ENCODE results near the gene ORC2.
"Not testable (repeated sequence)": the region's sequence is repeated elsewhere in the genome, so short reads cannot be mapped to it uniquely, and the experiment has no call there.

Gene ORC2

DNA sequence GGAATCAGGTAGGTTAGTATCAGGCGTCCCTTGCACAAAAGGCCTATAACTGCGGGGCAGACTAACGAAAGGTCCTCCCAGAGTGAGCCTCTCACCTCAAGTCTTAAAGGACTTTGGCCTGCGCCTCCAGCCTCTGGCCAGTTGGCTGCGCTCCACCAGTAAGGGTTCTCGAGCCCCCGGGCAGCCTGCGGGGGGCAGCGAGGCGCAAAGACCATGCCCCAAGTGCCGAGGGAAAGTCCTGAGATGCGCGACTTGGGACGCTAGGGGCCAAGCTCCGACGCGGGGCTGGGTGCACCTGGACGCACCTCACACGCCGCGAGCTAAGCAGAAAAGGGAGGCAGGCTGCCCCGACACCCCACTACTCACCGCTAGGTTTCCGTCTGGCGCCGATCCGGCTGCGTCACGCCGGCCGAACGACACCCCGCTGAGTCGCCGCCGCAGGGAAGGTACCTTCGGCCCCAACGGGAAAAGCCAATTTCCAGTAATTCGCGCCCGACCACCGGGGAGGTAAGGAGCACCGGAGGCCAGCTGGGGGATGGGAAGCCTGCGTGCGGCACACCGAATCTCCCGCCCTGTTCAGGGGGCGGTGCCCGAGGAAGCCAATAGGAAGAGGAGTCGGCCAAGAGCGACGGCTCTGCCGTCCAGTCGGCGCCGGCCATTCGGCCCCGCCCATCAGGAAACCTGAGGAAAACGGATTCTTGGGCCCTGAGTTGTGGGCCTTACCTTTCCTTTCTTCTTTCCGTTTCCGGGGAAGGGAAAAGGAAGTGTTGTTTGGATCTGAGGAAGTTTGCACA, at the start of gene ORC2:
ORC2 (minus strand) TSS at position 537 of the 794 bp plus-strand sequence. CDS start 5,537 bp downstream, outside the sequence.
- peak; percentile 85 for DNase-seq (ENCODE audit: low read depth)

DNA sequence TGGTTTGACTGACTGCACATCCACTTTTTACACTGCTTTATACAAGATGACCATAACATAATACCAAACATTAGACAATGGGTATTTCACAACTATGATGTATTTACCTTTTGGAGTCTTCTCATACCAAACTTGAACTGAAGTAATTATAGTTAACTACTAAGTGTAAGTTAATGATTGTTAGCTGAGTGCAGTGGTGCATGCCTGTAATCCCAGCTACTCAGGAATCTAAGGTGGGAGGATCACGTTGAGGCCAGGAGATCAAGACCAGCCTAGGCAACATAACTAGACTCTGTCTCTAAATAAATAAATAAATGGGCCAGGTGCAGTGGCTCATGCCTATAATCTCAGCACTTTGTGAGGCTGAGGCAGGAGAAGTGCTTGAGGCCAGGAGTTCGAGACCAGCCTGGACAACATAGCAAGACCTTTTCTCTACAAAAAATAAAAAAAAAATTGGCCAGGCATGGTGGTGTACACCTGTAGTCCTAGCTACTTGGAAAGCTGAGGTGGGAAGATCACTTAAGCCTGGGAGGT, 44.9 kb upstream of the ORC2 start:
- DNase-seq (ENCODE audit: low read depth), result no peak

DNA sequence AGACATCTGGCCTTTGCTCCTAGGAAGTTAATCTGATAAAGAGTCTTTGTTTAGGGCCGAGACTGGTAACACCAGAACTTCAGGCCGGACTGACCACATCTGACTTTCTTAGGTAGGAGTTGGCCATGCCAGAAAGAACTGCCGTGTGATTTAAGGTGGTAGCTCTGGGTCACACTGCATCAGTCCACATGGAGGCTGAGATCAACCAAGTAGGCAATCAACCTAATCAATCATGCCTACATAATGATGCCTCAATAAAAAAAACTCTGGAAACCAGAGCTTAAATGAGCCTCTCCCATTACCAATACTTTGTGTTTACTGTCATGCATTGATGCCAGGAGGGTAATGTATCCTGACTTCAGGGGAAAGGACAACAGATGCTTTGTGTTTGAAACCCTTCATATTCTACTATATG, 44.1 kb upstream of the ORC2 start:
- DNase-seq (ENCODE audit: low read depth), result no peak

DNA sequence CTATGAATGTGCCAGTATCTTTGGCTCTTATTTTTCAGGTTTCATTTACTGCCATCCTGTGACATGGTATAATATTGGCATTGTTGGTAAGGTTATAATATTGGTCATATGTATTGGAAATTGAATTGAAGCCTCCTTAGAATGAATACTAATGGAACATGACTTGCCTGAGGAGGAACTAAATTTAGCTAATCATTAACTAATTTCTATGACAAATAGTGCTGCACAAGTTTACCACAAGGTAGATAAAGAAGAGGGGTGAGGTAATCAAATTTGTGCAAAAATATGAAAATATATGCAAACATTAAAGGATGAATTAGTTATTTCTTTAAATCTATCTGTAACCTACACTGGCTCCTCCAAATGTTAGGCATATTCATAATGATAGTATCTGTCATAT, 43.2 kb upstream of the ORC2 start:
- DNase-seq (ENCODE audit: low read depth), result no peak

DNA sequence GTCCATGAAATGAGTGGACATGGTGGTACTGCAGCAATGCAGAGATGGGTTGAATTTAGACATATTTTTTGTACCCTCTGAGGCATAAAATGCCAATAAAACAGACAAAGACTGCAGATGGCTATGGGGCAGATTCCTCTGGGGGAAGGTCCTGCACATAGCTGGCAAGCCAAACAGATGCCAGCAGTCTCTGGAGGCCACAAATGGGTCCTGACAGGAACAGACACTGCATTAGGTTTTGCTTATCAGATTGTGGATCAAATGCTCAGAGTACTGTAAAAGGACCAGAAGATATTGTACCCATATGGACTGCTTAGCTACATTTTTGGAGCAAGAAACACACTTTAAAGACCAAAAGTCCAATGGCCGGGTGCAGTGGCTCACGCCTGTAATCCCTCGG, 40.9 kb upstream of the ORC2 start:
- no peak for DNase-seq (ENCODE audit: low read depth)

DNA sequence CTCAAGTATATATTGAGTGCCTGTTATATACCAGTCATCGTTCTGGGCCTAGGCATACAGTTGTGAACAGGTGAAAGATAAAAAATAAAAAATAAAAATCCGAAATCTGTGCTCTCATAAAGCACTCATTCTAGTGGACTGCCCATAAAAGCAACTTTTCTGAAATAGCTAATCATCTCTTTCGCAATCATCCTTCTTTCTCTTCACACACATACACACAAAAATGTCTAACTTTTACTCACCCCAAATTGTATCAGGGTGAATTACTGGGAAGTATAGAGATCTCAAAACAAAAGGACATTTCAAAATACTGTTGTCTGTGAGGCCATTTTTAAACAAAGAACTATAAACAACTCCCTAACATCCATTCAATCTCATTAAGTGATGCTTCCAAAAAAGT, 29.6 kb upstream of the ORC2 start:
- DNase-seq (ENCODE audit: low read depth), result no peak

DNA sequence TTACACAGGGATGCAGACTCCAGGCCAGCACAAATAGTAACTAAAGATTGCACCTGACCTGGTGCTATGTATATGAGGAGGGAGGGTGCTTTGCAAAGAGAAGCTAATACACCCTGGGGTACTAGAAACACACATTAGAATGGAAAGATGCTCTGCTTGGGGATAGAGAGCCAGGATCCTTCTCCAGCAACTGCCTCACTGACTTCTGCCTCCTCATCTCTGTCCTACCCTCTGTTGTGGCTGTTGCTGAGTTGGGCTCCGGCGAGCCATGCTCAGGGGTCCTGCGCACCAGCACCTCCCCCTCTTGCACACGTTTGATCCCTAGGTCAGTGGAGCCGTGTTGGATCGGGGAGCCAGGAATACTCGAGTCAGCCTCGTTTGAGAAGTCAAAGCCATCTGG, 23.7 kb upstream of the ORC2 start:
- no peak for DNase-seq (ENCODE audit: low read depth)

DNA sequence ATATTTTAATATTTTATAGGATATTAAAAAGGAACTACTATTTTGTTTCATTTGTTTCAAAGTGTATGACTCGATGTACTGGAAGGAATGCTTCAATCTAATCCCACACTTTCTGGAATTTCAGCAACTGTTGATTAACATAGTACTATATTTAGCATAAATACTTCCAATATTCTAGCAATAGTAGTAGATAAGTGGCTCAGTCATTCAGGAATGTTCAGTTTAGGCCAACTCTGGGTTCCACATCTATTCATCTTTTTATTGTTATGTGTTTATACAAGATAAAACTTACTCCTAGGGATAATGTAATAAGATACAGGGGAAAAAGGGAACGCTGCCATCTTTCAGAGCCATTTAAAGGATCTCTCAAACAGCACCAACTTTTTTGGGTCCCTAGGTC, 22.3 kb upstream of the ORC2 start:
- DNase-seq (ENCODE audit: low read depth), result no peak

DNA sequence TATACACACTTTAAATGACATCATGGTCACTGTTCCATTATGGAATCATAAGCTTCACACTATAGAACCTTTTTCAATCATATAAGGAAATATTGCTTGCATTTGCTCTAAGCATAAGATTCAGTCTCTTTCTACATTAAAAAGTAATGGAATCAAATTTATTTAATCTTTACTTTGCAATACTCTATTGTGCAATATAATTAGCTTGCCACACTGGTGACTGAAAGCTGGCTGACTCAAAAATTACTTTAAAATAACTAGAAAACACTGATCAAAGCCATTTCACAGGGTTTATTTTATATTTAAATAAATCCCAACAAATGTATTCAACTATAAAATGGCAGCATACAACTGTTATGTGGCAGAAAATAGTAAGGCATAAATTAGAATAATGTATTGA, 13.2 kb upstream of the ORC2 start:
- no peak for DNase-seq (ENCODE audit: low read depth)

DNA sequence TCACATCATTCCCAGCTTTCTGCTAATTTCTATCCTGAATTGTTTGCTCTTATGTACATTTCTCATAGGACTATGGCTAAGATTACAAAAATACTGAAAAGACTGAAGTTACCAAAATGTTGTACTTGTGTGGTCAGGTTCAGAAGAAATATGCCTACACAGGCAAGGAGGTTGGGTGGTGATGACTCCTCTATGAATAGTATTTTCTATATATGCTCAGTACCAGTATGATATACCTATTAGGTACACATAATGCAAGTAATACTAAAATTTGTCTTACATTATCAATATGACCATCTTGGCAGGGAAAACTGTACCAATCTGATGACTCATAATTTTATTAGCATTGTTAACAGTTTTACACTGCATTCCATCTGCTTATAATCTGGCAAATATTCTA, 12.2 kb upstream of the ORC2 start:
- no peak for DNase-seq (ENCODE audit: low read depth)

DNA sequence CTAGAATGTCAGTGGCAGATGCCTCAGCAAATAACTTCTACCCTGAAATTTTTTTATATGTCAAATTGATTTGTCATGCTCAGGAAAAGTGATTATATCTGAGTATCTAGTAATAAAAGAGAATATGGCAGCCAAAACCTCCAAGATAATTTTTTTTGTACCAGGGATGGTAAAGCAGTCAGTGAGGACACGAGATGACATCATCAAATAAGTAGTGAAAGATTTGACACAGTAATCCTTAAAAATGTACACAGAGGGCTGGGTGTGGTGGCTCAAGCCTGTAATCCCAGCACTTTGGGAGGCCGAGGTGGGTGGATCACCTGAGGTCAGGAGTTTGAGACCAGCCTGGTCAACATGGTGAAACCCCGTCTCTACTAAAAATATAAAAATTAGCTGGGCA, 6.6 kb upstream of the ORC2 start:
- DNase-seq (ENCODE audit: low read depth), result not testable (repeated sequence)

DNA sequence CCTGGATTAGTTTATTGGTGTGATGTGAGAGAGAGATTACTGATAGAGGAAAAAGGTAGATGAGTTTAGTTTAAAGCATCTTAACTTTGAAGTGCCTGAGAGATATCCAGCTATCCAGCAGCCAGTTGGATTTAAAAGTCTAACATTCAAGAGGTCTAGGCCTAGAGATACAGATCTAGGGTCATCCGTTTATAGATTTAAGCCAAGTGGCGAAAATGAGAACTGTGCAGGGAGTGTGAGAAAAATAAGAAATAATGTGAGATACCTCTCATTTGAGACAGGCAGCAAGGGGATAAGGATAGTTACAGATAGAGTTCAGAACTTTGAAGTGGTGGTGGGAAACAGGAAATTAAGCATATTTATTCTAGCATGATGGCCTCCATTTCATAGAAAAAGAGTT, 5.3 kb upstream of the ORC2 start:
- DNase-seq (ENCODE audit: low read depth), result no peak

DNA sequence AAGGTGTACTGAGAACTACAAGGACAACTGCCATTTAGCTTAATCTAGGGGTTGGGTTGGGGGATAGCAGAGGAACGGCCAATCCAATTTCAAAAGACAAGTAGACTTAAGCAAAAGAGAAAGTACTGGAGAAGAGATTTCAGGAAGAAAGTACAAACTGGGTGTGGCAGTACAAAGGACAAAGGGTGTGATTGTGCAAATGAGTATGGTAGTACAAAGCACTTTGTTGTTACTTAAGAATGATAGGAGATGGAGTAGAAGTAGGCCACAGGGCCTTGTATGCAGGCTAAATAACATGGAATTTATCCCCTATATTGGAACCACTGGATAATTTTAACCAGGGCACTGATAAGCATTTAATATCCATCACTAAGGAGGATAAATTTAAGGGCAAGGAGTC, 4.7 kb upstream of the ORC2 start:
- no peak for DNase-seq (ENCODE audit: low read depth)

DNA sequence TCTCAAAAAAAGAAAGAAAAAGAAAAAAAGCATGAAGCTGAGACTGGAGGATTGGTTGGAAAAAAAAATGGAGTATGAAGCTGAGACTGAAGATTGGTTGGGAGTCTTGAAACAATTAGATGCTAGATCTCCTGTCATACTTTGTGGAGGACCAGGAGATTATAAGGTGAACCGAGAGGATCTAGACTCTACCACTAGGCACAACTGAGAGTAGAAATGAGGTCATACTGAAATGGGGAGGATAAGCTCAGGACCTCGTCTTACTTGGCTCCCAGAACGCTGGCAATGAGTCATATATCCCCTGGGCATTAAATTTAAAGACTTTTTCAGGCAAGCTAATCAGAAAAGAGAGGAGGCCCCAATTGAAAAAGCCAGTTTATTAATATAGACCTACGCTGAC, 3.3 kb upstream of the ORC2 start:
- DNase-seq (ENCODE audit: low read depth), result no peak

DNA sequence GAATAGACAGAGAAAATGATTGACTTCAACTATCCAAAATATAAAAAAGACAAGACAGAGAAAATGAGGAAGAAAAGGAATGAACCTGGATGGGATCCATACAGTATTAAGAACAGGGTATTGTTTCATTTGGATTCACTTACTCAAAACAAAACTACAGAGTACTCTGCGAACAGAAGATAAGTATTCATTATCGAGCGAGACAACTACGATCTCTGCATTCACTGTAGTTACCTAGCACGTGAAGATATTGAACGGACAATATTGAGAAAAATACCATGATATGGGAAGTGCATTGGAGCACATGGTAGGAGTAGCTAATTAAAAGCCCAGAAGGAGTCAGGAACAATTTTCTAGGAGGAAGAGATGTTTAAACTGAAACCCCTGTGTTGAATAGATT, 1.0 kb upstream of the ORC2 start:
- no peak for DNase-seq (ENCODE audit: low read depth)

DNA sequence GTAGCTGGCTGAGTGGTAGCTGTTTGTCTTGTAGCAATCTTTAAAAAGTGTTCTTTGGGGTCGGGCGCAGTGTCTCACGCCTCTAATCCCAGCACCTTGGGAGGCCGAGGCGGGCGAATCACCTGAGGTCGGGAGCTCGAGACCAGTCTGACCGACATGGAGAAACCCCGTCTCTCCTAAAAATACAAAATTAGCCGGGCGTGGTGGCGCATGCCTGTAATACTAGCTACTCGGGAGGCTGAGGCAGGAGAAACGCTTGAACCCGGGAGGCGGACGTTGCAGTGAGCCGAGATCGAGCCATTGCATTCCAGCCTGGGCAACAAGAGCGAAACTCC, 425 bp upstream of the ORC2 start:
- DNase-seq (ENCODE audit: low read depth), result not testable (repeated sequence)

DNA sequence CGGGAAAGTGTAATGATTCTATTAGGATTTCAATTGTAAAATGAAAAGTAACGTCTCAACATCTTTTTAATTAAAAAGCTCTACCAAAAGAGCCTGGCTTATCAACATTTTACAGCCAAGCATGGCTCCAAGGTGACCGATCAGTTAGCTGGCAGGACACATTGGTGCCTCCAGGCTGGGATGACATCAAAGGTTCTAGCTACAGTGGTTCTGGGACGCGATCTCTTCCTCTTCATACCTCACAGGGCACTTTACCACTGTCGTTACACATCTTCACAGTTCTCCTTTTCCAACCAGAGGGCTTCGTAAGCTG, 693 bp downstream of the ORC2 start:
- no peak for DNase-seq (ENCODE audit: low read depth)

DNA sequence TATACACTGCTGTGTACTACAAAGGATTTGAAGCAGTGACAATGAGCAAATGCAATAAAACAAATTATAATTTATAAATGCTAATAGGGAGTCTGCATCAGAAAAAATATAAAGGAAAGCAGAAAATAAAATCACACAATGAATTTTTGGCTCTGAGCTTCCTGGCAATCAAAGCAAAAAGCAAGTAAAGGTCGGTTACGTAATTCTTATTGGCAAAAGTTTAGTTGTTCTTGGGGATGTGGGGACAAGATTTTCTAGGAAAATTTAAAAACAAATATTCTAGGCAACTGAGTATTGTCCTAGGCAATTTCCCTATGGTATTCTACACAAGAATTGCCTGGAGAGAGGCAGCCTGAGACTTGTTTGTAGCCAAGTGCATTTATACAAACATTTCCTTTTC, 1.8 kb downstream of the ORC2 start:
- no peak for DNase-seq (ENCODE audit: low read depth)

DNA sequence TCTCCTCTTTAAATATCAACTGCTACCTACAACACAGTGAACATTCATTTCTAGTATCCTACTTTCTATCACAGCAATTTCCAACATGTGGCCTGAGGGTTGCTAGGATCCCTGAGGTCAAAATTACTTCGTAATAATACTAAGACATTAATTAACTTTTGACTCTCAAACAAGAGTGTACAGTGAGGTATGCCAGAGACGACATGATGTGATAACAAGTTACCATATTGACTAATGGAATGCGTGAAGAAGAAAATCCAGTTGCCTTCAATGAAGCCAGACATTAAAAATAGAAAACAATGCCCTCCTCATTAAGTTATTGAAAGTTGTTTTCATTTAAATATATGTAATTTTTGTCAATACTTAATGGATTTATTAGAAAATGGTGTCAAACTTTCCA, 13.1 kb downstream of the ORC2 start:
- no peak for DNase-seq (ENCODE audit: low read depth)

DNA sequence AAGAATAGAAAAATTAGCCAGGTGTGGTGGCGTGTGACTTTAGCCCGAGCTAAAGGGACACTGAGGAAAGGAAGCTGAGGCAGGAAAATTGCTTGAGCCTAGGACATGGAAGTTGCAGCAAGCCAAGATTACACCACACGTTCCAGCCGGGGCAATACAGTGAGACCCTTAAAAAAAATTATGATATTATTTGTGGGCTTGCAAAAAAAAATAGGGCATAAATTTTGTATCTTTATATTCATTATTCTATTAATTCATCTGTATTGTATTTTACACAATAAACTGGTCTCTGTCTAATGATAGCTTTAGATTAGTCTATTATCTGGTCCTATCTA, 18.1 kb downstream of the ORC2 start:
- DNase-seq (ENCODE audit: low read depth), result no peak

DNA sequence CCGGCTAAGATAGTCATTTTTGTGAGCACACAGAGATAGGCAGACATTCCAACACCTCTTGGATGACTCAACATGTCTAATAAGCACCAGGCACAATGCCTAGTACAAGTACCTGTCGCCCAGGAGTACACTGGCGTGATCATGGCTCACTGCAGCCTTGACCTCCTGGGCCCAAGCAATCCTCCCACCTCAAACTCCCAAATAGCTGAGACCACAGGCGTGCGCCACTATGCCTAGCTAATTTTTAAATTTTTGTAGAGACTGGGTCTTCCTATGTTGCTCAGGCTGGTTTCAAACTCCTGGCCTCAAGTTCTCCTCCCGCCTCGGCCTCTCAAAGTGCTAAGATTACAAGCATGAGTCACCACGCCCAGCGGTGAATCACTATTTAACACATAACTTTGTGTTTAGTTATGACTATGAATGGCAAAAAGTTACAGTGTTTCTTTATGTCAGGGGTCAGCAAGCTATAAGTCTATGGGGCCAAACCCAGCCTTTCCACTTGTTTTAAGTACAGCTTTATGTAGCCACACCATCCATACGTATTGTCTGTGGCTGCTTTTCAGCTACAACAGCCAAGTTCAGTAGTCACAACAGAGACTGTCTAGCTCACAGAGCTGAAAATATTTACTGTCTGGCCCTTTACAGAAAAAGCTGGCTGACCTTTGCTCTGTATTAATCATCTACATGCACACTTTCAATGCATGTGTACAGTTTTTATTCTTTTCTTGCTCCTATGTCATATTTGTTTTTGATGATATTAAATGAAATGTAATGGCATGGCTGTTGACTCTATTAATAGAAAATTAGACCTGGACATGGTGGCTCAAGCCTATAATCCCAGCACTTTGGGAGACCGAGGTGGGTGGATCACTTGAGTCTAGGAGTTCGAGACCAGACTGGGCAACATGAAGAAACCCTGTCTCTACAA, 18.7 kb downstream of the ORC2 start:
- DNase-seq (ENCODE audit: low read depth), result peak; percentile 52

DNA sequence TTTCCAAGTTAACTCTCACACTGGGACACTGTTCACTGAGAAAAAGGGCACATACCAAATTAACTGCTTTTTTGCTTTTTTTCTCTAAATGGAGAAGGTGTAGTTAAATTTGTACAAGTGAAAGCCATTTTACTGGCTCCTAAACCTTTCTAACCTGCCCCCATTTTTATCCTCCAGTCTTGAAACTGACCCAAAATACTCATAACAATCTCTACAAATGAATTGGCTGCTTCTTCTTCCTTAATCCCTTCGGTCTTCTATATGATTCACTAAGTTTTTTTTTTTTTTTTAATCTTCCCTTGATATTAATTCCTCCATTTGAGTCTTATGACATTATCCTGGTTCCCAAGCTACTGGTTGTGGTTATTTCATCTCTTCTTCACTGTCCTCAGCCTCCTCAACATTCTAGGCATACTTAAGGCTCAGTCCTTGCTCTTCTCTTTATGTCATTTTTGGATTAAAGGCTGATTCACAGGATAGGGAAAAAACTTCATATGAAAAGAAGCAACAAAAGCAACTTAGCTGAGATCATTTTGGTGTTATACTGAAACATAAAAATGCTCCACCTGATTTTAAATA, 19.8 kb downstream of the ORC2 start:
- no peak for DNase-seq (ENCODE audit: low read depth)

DNA sequence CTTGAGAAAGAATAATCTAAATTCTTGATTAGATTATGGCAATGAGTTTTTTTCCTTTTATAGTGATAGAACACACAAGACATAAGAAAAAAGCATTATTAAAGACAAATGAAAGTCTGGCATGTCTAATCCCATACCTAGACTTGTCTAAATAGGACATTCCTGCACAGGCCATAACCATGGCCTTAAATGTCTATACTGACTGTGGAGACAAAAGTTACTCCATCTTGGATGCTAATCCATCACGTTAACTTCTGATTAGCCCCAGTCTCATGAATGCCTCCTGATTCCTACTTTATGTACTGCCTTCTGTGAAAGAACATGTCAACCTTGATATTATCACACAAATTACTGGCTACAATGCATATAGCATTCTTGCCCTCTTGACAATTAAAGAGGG, 23.6 kb downstream of the ORC2 start:
- no peak for DNase-seq (ENCODE audit: low read depth)

Data from stimulated activated CD8-positive, alpha-beta memory T cell treated with anti-CD3 and anti-CD28 coated beads, Interleukin-4, amount 100 ng/mL, for 24 hours (primary cell).